HepG2 (cell line): ENCODE measurements around the gene UCKL1. TPM values are rescaled to one million over a fixed set of nuclear protein-coding genes. Genes with fewer than 3 reads are reported as not detected.

Source experiments
- AFF4 ChIP-seq: sonication (generic); formaldehyde crosslinking; IDR thresholded peaks from 2 replicates; pipeline ENCODE4 v1.4.0; 2020; ENCODE audit warnings: missing genetic modification reagents
- AGO1 ChIP-seq: fragments of 200-400 bp; formaldehyde crosslinking; IDR thresholded peaks from 2 replicates; pipeline ENCODE4 v1.6.1; 2017; ENCODE audit warnings: mild to moderate bottlenecking, low read depth, low read length, moderate library complexity; ENCODE audit not compliant: poor library complexity, severe bottlenecking
- ASH2L ChIP-seq: fragments of 300-600, 200-600 bp; sonication (generic); IDR thresholded peaks from 2 replicates; pipeline ENCODE4 v1.7.0; 2017; ENCODE audit warnings: low read depth, mild to moderate bottlenecking, moderate library complexity, mixed read lengths, low read length; ENCODE audit not compliant: insufficient read length
- BRF2 ChIP-seq: sonication (generic); formaldehyde crosslinking; IDR thresholded peaks from 2 replicates; pipeline ENCODE4 v1.8.1; 2022; ENCODE audit warnings: mild to moderate bottlenecking, missing genetic modification reagents
- FOXO4 ChIP-seq: sonication (generic); formaldehyde crosslinking; conservative IDR thresholded peaks from 2 replicates; pipeline ENCODE4 v1.8.1; 2023; ENCODE audit warnings: missing genetic modification reagents
- MBNL3 ChIP-seq: fragments of 250-450 bp; sonication (Bioruptor Pico); conservative IDR thresholded peaks from 2 replicates; pipeline ENCODE4 v1.8.0; 2022; ENCODE audit warnings: mild to moderate bottlenecking, inconsistent platforms
- MTA1 ChIP-seq: sonication (generic); formaldehyde crosslinking; IDR thresholded peaks from 2 replicates; pipeline ENCODE4 v1.4.0; 2020; ENCODE audit warnings: missing genetic modification reagents, mild to moderate bottlenecking, borderline replicate concordance
- NCOA5 ChIP-seq: sonication (generic); formaldehyde crosslinking; IDR thresholded peaks from 2 replicates; pipeline ENCODE4 v1.4.0; 2020; ENCODE audit warnings: missing genetic modification reagents
- NFE2L1 ChIP-seq: sonication (generic); formaldehyde crosslinking; IDR thresholded peaks from 2 replicates; pipeline ENCODE4 v1.4.0; 2020; ENCODE audit warnings: missing genetic modification reagents, mild to moderate bottlenecking, borderline replicate concordance
- PITX1 ChIP-seq: sonication (generic); formaldehyde crosslinking; IDR thresholded peaks from 2 replicates; pipeline ENCODE4 v1.5.1; 2020; ENCODE audit warnings: mild to moderate bottlenecking, missing genetic modification reagents
- SPEN ChIP-seq: sonication (generic); formaldehyde crosslinking; IDR thresholded peaks from 2 replicates; pipeline ENCODE4 v1.5.1; 2020; ENCODE audit warnings: low read depth, mild to moderate bottlenecking, missing genetic modification reagents
- ZFP1 ChIP-seq: IDR thresholded peaks from 2 replicates; pipeline ENCODE4 v1.6.1; 2016
- ZNF180 ChIP-seq: sonication (generic); formaldehyde crosslinking; IDR thresholded peaks from 2 replicates; pipeline ENCODE4 v1.4.0; 2020; ENCODE audit warnings: low read depth, missing genetic modification reagents, borderline replicate concordance
- ZNF605 ChIP-seq: sonication (generic); formaldehyde crosslinking; IDR thresholded peaks from 2 replicates; pipeline ENCODE4 v1.8.0; 2022; ENCODE audit warnings: mild to moderate bottlenecking, missing genetic modification reagents
- ZSCAN29 ChIP-seq: sonication (generic); formaldehyde crosslinking; conservative IDR thresholded peaks from 2 replicates; pipeline ENCODE4 v1.4.0; 2020; ENCODE audit warnings: mild to moderate bottlenecking, missing genetic modification reagents
- polyA plus RNA-seq, 8 experiments: library from polyadenylated mRNA; depleted of rRNA in 3 of 8; stranded (reverse) in 7 of 8; unstranded in 1 of 8; fragments of >200 nt; fragmentation: Illumina TruSeq in 4 of 8; extraction: Trizol in 4 of 8; gene quantifications; 2 replicates each; pipeline versions ENCODE4 v1.2.1 to v1.2.3, GENCODE V29; 2011 to 2016; ENCODE audit warnings: low read depth in 4 of 8, missing spikeins in 1 of 8, mixed read lengths in 1 of 8; ENCODE audit not compliant: insufficient read depth in 1 of 8
- total RNA-seq, 5 experiments: library from RNA; depleted of rRNA; stranded (reverse); fragments of >200 nt; fragmentation: Illumina TruSeq; extraction: Trizol; gene quantifications; 2 replicates each; pipeline ENCODE4 v1.2.3, GENCODE V29; 2016; ENCODE audit warnings: low read depth in 1 of 5
- TF ChIP-seq, protein P1 (sequence below): sonication (generic); formaldehyde crosslinking; IDR thresholded peaks from 2 replicates; pipeline ENCODE4 v1.4.0; 2020; ENCODE audit warnings: missing genetic modification reagents
- TF ChIP-seq, protein P2 (sequence below): sonication (generic); formaldehyde crosslinking; IDR thresholded peaks from 2 replicates; pipeline ENCODE4 v1.5.0; 2020; ENCODE audit warnings: missing genetic modification reagents

UCKL1 gene
- total and polyA plus RNA-seq, 2 of the 13 experiments (the other 11 are each of a cell fraction or from before 2014, with no cell fraction given) = 50.2 to 126 TPM

DNA sequence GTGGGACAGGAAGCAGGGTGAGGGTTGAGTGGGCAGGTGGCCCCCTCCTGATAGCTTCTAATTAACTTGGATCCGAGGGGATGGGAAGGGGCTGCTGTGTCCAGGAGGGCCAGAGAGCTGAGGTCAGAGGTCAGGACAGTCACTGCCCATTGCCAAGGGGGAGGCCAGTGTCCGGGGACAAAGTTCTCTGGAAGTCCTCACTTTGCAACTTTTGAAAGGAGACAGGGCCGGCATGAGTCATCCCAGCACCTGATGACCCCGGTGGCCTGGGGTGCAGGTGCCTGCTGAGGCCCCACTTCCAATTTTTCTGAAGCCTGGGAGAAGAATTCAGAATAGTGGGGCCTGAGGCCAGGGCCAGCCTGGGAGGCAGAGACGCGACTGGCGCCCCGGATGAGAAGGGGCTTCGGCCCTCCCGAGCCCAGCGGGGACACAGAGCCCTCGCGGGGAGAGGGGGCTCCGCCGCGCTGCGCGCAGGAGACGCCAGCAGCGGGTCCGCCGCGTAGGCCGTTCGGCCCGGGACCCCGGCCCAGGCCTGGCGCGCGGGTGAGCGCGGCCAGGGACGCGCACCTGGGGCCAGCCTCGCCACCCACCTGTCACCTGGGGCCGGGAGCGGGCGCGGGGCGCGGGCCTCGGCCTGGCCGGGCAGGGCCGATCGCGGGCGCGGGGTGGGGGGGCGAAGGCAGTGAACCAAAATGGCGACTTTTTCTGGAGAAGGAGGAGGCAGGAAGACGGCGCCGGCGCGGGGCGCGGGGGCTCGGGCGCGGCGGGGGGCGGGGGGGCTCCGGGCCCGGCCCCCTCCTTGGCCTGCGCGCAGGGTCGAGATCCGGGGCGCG, 12.9 kb upstream of the UCKL1 start (continued):
- TF ChIP-seq NFE2L1 (CRISPR knock-in tag) (0 out of 2 replicates have a peak, but pooled peaks have one; percentile 84), AFF4 (CRISPR knock-in tag) (no peak), ZNF605 (CRISPR knock-in tag) (peak; percentile 89), MBNL3 (CRISPR knock-in tag) (no peak), NCOA5 (CRISPR knock-in tag) (no peak), MTA1 (CRISPR knock-in tag) (peak; percentile 90; the same call in 1 of the 2 replicates), BRF2 (no peak), PITX1 (CRISPR knock-in tag) (peak; percentile 74; the same call in 1 of the 2 replicates), AGO1 (no peak), FOXO4 (CRISPR knock-in tag) (no peak), ZFP1 (CRISPR knock-in tag) (no peak), ZNF180 (CRISPR knock-in tag) (no peak), ZSCAN29 (no peak), ASH2L (peak; percentile 50), SPEN (peak; percentile 82)
- TF ChIP-seq, protein P1, sequence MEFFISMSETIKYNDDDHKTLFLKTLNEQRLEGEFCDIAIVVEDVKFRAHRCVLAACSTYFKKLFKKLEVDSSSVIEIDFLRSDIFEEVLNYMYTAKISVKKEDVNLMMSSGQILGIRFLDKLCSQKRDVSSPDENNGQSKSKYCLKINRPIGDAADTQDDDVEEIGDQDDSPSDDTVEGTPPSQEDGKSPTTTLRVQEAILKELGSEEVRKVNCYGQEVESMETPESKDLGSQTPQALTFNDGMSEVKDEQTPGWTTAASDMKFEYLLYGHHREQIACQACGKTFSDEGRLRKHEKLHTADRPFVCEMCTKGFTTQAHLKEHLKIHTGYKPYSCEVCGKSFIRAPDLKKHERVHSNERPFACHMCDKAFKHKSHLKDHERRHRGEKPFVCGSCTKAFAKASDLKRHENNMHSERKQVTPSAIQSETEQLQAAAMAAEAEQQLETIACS (CRISPR knock-in tag) = peak; percentile 5; the same call in 1 of the 2 replicates
- TF ChIP-seq, protein P2, sequence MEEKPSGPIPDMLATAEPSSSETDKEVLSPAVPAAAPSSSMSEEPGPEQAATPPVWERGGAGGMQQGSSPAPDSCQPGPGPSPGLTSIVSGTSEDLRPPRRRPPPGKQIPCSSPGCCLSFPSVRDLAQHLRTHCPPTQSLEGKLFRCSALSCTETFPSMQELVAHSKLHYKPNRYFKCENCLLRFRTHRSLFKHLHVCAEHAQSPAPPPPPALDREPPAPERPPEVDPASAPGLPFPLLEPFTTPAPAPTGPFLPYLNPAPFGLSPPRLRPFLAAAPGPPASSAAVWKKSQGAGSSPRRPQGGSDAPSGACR (CRISPR knock-in tag) = no peak; the same call in 1 of the 2 replicates
- TF ChIP-seq, all 625 proteins: peak for 297
